ENCODE results near the gene VAV1.
A peak's percentile ranks its signal among the peaks of the same experiment; 100 is the strongest.
"Not testable (repeated sequence)": the region's sequence is repeated elsewhere in the genome, so short reads cannot be mapped to it uniquely, and the experiment has no call there.

Gene VAV1

GRCh38 chr19:6854758-6855157, 82.2 kb downstream of the VAV1 start:
- DNase-seq: no peak

DNA sequence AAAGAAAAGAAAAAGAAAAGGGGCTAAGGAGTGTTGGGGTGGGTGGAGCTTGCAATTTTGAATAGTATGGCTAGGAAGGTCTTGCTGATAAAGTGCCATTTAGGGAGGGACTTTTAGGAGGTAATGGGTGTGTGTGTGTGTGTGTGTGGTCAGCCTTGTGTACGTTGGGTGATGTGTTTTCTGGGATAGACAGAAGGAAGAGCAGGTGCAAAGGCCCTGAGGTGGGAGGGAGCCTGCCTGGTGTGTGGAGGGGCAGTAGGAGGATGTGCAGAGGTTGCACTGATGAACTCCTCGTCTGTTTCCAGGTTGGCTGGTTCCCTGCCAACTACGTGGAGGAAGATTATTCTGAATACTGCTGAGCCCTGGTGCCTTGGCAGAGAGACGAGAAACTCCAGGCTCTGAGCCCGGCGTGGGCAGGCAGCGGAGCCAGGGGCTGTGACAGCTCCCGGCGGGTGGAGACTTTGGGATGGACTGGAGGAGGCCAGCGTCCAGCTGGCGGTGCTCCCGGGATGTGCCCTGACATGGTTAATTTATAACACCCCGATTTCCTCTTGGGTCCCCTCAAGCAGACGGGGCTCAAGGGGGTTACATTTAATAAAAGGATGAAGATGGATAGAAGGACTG, 84.4 kb downstream of the VAV1 start:
- DNase-seq: no peak

DNA sequence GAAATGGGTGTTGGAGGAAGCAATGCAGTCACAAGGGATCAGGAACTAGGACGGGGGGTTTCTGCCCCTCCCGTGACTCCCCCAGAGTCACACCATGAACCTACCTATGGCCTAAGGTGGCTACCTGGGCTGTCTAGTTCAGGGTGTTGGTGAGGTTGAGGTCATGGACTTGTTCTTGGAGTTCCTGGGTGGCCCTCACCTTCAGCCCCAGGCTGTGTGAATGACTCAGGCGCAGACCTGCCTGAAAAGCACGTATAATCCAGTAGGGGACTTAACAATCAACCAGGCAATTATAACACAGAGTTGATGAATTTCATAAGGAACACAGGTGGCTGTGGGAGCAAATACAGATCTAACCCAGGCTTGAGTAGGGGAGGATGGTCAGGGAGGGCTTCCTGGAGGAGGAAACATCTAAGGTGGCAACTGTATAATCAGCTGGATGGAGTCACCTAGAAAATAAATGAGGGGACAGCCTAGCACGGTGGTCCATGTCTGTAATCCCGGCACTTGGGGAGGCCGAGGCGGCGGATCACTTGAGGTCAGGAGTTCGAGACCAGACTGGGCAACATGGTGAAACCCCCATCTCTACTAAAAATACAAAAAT, 89.3 kb downstream of the VAV1 start:
- DNase-seq: no peak

GRCh38 chr19:6862673-6863078, 90.2 kb downstream of the VAV1 start:
- peak; percentile 33 for DNase-seq

GRCh38 chr19:6864325-6864940, 91.9 kb downstream of the VAV1 start:
- DNase-seq: no peak

GRCh38 chr19:6865849-6866248, 93.3 kb downstream of the VAV1 start:
- DNase-seq: no peak

- DNase-seq: no peak
Measured at GRCh38 chr19:6866741-6867151, 94.2 kb downstream of the VAV1 start.

DNA sequence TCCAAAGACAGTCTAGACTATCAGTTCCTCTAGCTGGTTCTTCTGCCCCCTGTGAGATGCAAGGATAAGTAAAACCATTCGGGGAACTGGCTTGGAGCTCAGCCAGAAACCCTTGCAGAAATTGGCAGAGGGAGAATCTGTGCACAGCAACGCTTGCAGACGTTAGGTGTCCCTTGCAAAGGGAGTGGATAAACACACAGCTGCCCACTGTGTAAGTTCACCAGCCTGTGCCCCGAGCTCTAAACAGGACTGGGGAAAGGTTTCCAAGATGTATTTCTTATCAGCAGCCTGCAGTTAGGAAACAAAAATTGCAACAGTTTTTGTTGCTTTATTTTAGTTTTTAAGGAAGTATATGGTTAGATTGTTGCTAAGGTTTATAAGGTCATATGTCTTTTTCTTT, 95.8 kb downstream of the VAV1 start:
- DNase-seq: no peak

- DNase-seq: not testable (repeated sequence)
Measured at GRCh38 chr19:6869151-6869882, 96.8 kb downstream of the VAV1 start.

- DNase-seq: no peak
Measured at GRCh38 chr19:6873708-6874431, 101.4 kb downstream of the VAV1 start.

GRCh38 chr19:6875218-6875617, 102.7 kb downstream of the VAV1 start:
- no peak for DNase-seq

GRCh38 chr19:6876748-6877147, 104.2 kb downstream of the VAV1 start:
- DNase-seq: no peak

DNA sequence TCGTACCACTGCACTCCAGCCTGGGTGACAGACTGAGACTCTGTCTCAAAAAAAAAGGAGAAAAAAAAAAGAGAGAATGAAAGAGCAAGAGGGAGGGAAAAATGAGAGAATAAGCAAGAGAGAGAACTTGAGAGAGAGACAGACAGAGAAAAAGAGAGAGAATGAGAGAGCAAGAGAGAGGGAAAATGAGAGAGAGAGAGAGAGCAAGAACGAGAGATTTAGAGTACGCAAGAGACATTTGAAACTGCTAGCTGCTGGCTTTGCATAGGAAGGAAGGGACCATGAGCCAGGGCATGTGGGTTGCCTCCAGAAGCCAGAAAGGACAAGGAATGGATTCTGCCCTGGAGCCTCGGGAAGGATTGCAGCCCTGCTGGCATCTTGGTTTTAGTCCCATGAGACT, 105.3 kb downstream of the VAV1 start:
- DNase-seq: no peak

DNA sequence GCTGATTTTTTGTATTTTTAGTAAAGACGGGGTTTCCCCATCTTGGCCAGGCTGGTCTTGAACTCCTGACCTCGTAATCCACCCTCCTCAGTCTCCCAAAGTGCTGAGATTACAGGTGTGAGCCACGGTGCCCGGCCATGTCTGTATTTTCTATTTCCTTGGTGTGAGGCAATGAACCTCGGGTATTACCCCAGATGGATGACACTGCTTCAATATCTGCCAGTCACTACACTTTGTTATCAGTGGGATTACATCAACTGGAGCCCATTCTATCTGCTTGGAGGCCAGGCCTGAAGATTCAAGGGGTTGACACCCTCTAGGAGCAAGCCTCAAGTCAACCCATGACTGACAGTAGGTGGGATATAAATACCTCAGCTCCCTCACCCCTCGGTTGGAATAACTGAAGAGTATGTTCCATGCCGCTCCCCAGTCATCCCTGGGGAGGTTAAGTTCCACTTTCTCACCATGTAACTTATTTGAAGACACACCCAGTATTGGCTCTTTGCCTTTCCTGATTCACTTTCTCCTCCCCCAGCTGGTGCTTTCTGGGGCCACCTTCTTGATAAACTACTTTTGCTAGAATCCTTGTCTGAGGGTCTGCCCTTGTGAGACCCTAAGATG, 113.9 kb downstream of the VAV1 start:
- no peak for DNase-seq

DNA sequence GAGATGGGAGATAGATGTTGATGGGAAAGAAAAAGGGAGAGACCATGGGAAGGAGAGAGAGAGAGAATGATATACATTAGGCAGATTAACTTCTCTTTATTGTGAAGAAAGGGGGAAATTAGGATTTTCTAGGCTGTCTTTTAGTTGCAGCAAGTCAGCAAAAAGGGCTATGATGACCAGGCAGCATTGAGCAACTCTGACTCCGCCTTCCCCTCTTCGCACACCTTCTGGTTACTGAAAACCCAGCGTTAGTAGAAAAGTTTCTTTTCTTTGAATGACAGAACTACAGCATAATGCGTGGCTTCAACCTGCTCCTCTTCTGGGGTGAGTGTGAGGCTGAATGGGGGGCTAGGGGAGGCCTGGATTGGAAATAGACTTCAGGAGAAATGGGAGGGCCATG, 114.8 kb downstream of the VAV1 start, which contains the start of gene ADGRE1:
ADGRE1 (plus strand) TSS at position 264 of the 400 bp plus-strand sequence; CDS start at position 294, 30 bp downstream.
- no peak for DNase-seq

DNA sequence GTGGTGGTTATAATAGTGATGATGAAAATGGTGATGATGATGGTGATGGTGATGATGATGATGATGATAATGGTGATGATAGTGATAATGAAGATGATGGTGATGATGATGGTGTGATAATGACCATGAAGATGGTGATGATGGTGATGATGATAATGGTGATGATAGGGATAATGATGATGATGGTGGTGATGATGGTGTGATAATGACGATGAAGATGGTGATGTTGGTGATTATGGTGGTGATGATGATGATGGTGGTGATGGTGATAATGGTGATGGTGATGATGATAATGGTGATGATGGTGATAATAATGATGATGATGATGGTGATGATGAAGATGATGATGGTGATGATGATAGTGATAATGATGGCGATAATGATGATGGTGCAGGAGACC, 116.5 kb downstream of the VAV1 start:
- no peak for DNase-seq

DNA sequence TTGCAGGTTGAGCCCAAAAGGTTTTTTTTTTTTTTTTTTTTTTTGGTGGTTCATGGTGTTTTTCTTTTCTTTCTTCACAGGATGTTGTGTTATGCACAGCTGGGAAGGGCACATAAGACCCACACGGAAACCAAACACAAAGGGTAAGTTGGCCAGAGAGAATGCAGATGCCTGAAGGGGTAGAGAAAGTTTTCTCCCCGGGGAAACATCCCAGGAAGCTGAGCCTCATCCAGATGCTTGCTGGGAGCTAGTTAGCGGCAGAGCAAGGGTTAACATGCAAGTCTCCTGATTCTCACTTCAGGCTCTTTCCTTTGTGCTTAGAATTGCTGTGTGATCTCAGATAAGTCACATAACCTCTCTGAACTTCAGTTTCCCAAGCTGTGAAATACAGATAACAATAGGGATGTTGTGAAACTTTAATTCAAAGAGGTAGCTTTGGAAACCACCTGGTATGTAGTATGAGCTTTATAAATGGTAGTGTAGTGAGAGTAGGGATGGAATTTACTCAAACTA, 117.9 kb downstream of the VAV1 start:
- DNase-seq: no peak

DNA sequence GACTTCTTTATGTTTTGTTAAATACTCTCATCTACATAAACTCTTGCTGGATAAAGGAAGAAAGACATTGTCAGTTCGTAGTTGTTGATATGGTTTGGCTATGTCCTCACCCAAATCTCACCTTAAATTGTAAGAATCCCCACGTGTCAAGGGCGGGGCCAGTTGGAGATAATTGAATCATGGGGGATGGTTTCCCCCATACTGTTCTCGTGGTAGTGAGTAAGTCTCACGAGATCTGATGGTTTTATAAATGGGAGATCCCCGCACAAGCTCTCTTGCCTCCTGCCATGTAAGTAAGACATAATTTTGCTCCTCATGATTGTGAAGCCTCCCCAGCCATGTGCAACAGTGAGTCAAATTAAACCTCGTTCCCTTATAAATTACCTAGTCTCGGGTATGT, 118.4 kb downstream of the VAV1 start:
- DNase-seq: no peak

GRCh38 chr19:6891761-6892385, 119.4 kb downstream of the VAV1 start:
- DNase-seq: no peak

DNA sequence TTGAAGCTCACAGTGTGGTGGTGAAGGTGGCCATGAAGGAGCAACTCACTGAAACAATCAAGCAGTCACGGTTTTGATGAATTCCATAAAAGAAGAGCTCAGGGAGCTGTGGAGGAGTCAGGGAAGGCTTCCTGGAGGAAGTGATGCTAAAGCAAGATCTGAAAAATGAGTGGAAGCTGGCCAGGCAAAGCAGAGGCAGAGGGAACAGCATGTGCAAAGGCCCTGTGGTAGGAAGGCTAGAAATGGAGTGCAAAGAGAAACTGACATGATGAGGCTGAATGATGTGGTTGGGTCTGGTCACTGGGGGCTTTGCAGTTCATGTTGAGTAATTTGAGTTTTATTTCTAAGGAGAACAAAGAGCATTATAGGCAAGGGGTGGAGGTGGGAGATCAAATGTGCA, 121.8 kb downstream of the VAV1 start:
- DNase-seq: no peak

- no peak for DNase-seq
Measured at GRCh38 chr19:6903446-6903845, 130.9 kb downstream of the VAV1 start.

GRCh38 chr19:6906559-6907060, 134.1 kb downstream of the VAV1 start:
- DNase-seq: no peak

Data from NCI-H1105 treated with DMSO at 0.1 percent for 48 hours (cell line).